SK-N-MC (cell line): ENCODE data around the gene SULT1B1.

ENCODE experiments used
- DNase-seq: peaks from one replicate; pipeline ENCODE4 v3.0.0-alpha.2; 2011; ENCODE audit warnings: low read depth, low spot score
- H3K27ac ChIP-seq: fragments of 200-600 bp; sonication (generic); 2 replicates; pipeline ENCODE4 v1.5.1; 2016; ENCODE audit warnings: mixed run types
- H3K36me3 ChIP-seq: fragments of 200-600 bp; sonication (generic); 2 replicates; pipeline ENCODE4 v1.6.1; 2017; ENCODE audit warnings: antibody characterized with exemption, low read length, mixed read lengths; ENCODE audit not compliant: insufficient read depth
- H3K4me3 ChIP-seq: fragments of 200-600 bp; sonication (generic); 2 replicates; pipeline ENCODE4 v1.5.1; 2016
- H3K9ac ChIP-seq: fragments of 200-600 bp; sonication (generic); 2 replicates; pipeline ENCODE4 v1.8.0; 2017; ENCODE audit warnings: mixed run types, mixed read lengths; ENCODE audit not compliant: insufficient read length
- H3K9me3 ChIP-seq: fragments of 200-600 bp; sonication (generic); 2 replicates; pipeline ENCODE4 v1.6.1; 2017; ENCODE audit warnings: low read depth, mild to moderate bottlenecking, antibody characterized with exemption, low read length, moderate library complexity, mixed read lengths
- EZH2 ChIP-seq: fragments of 200-600 bp; sonication (generic); IDR thresholded peaks from one replicate; pipeline ENCODE4 v1.6.1; 2017; ENCODE audit warnings: antibody characterized with exemption
- FOXP2 ChIP-seq: optimal IDR thresholded peaks from 2 replicates; pipeline ENCODE3; 2011; ENCODE audit warnings: mild to moderate bottlenecking, moderate library complexity; ENCODE audit not compliant: insufficient read depth; ENCODE audit errors: extremely low read length, control extremely low read depth
- POLR2AphosphoS5 ChIP-seq: IDR thresholded peaks from 2 replicates; pipeline ENCODE4 v1.6.1; 2012; ENCODE audit warnings: mild to moderate bottlenecking, low read depth, low read length, borderline replicate concordance

Gene SULT1B1

GRCh38 chr4:69760455-69760854 is at the start of gene SULT1B1:
SULT1B1 (minus strand) TSS chr4:69760620; CDS start chr4:69755217, 5,403 bp downstream.
- Histone ChIP-seq H3K27ac (peak within 1 kb of the TSS; percentile 11; the same call in 1 of the 2 replicates), H3K9ac (peak within 1 kb of the TSS; percentile 4), H3K36me3 (no peaks in the 10 kb centered on the region), H3K9me3 (no peaks in the 10 kb centered on the region), H3K4me3 (no peak within 1 kb of the TSS)
- no peak for DNase-seq
- TF ChIP-seq POLR2AphosphoS5 (no peak), FOXP2 (no peak), EZH2 (no peak)

GRCh38 chr4:69800599-69800998 is 40.2 kb upstream of the SULT1B1 start:
- DNase-seq, result no peak
- no peak for TF ChIP-seq EZH2
- TF ChIP-seq FOXP2, result no peak
- no peak for TF ChIP-seq POLR2AphosphoS5
- no peak overlapping the region for H3K27ac ChIP-seq
- H3K9ac ChIP-seq, result no peak overlapping the region
- no peaks in the 10 kb centered on the region for H3K9me3 ChIP-seq
- H3K4me3 ChIP-seq, result no peak overlapping the region
- no peaks in the 10 kb centered on the region for H3K36me3 ChIP-seq

- no peak for TF ChIP-seq FOXP2
- TF ChIP-seq EZH2, result no peak
- no peak for TF ChIP-seq POLR2AphosphoS5
- DNase-seq, result no peak
- H3K9ac ChIP-seq, result no peak overlapping the region
- H3K36me3 ChIP-seq, result no peaks in the 10 kb centered on the region
- no peaks in the 10 kb centered on the region for H3K9me3 ChIP-seq
- no peak overlapping the region for H3K4me3 ChIP-seq
- H3K27ac ChIP-seq, result no peak overlapping the region
Observed at GRCh38 chr4:69799337-69799736, 38.9 kb upstream of the SULT1B1 start.

- TF ChIP-seq EZH2 (no peak), FOXP2 (no peak), POLR2AphosphoS5 (no peak)
- Histone ChIP-seq H3K9ac (no peak overlapping the region), H3K9me3 (no peaks in the 10 kb centered on the region), H3K4me3 (no peak overlapping the region), H3K36me3 (no peaks in the 10 kb centered on the region), H3K27ac (no peak overlapping the region)
- no peak for DNase-seq
Observed at GRCh38 chr4:69793732-69794131, 33.3 kb upstream of the SULT1B1 start.

DNA sequence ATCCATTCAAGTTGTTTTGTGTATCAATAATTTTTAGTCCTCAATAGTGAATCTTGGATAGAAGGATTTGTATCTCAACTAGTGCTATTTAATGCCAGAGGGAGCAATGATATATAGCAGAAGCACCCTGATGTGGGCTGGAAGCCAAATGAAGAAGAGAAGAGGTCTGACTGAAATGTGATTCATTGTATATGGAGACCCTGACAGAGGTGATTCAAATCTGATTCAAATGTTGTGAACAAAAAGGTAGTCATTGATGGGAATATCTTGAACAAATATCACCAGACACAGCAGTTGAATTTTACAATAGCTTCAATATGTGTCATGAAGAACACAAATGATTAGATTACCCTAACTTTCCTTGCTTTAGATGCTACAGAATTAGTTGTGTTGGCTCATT is 27.5 kb upstream of the SULT1B1 start:
- Histone ChIP-seq H3K9ac (no peak overlapping the region), H3K27ac (no peak overlapping the region), H3K36me3 (no peaks in the 10 kb centered on the region), H3K4me3 (no peak overlapping the region), H3K9me3 (no peaks in the 10 kb centered on the region)
- no peak for TF ChIP-seq POLR2AphosphoS5
- no peak for TF ChIP-seq EZH2
- no peak for DNase-seq

DNA sequence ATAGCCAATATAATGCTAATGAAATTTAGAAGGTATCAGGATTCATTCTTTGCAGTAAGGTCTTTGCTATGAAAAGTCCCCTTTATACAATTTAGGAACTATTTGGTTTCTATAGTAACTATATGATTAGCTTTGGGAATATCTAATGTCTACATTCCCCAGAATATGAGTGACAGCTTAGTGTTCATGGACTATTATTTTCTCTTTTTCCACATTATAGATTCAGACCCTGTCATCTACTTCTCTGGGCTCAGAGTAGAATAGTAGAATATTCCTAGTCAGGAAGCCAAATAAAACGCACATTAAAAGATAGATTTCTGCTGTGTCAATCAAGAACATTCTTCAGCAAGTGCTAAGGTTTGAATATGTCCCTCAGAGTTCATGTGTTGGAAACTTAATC is 26.1 kb upstream of the SULT1B1 start:
- no peak overlapping the region for H3K9ac ChIP-seq
- no peak overlapping the region for H3K4me3 ChIP-seq
- TF ChIP-seq EZH2 (no peak), POLR2AphosphoS5 (no peak), FOXP2 (no peak)
- H3K27ac ChIP-seq, result no peak overlapping the region
- no peaks in the 10 kb centered on the region for H3K9me3 ChIP-seq
- no peaks in the 10 kb centered on the region for H3K36me3 ChIP-seq
- DNase-seq, result no peak

DNA sequence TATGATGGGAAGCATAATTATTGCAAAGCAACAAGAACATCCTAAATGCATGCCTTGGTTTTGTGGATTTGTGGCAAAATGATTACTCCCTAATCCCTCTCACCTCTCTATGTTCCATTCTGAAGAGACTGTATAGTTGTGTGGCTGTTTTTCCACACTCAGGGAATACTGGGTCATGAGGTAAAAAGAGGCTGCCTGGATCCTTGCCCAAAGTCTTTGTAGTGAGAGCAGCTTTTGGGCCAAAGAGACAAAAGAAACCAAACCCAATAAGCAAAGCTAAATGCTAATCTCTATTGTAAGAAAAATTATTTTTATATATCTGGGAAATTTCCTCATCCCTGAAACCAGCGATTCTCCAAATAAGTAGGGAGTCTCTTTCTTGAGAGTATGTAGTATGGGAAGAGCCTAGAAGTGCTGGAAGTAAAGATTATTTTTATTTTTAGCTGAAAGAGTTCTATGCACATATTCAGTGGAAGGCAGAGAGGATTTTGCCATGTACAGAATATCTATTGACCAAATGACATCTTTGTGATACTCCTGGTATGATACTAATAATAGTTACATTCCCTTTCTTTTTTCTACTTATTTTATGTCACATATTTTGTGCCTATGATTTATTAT is 24.9 kb upstream of the SULT1B1 start:
- Histone ChIP-seq H3K9ac (no peak overlapping the region), H3K36me3 (no peaks in the 10 kb centered on the region), H3K9me3 (no peaks in the 10 kb centered on the region), H3K4me3 (no peak overlapping the region), H3K27ac (no peak overlapping the region)
- DNase-seq, result no peak
- no peak for TF ChIP-seq POLR2AphosphoS5
- no peak for TF ChIP-seq FOXP2
- TF ChIP-seq EZH2, result no peak

- no peak overlapping the region for H3K27ac ChIP-seq
- TF ChIP-seq EZH2, result no peak
- no peak for TF ChIP-seq FOXP2
- no peak for TF ChIP-seq POLR2AphosphoS5
- H3K36me3 ChIP-seq, result no peaks in the 10 kb centered on the region
- DNase-seq, result no peak
- H3K9me3 ChIP-seq, result no peaks in the 10 kb centered on the region
- no peak overlapping the region for H3K9ac ChIP-seq
- no peak overlapping the region for H3K4me3 ChIP-seq
Observed at GRCh38 chr4:69782651-69783310, 22.4 kb upstream of the SULT1B1 start.
